ENCODE measurements around the gene PCCA. TPM values are rescaled to one million over a fixed set of nuclear protein-coding genes. Genes with fewer than 3 reads are reported as not detected.
"Not testable (repeated sequence)": the region's sequence is repeated elsewhere in the genome, so short reads cannot be mapped to it uniquely, and the experiment has no call there.

PCCA gene
- total RNA-seq, 1 donor from 2014 or later: 33.4 TPM

- DNase-seq (ENCODE audit: extremely low spot score in 2 of 2): no peak
- H3K27ac ChIP-seq: no peak overlapping the region
- H3K27me3 ChIP-seq: no peaks in the 10 kb centered on the region
- intact Hi-C loops (cut with DNase I): no loop called here
- H3K4me3 ChIP-seq: no peak overlapping the region
- no peak for TF ChIP-seq CTCF (IDR thresholded peaks at IDR 0.05)
- TF ChIP-seq POLR2AphosphoS5 (IDR thresholded peaks at IDR 0.05; ENCODE audit: insufficient read depth in 1 of 2, low read depth in 1 of 2): no peak
- TF ChIP-seq POLR2A (IDR thresholded peaks at IDR 0.05): no peak
- H3K4me1 ChIP-seq: no peaks in the 10 kb centered on the region
- H3K9me3 ChIP-seq: no peaks in the 10 kb centered on the region
- no peaks in the 10 kb centered on the region for H3K36me3 ChIP-seq
These were observed 19.6 kb upstream of the PCCA start for GRCh38 chr13:100069278-100069677.

GRCh38 chr13:100075700-100076587, 12.9 kb upstream of the PCCA start:
- H3K9me3 ChIP-seq: no peaks in the 10 kb centered on the region
- no peak overlapping the region for H3K4me3 ChIP-seq
- no peak for TF ChIP-seq POLR2AphosphoS5 (IDR thresholded peaks at IDR 0.05; ENCODE audit: insufficient read depth in 1 of 2, low read depth in 1 of 2)
- TF ChIP-seq CTCF (IDR thresholded peaks at IDR 0.05): no peak
- no peak for TF ChIP-seq POLR2A (IDR thresholded peaks at IDR 0.05)
- H3K27me3 ChIP-seq: no peaks in the 10 kb centered on the region
- no peaks in the 10 kb centered on the region for H3K4me1 ChIP-seq
- no peak for DNase-seq (ENCODE audit: extremely low spot score in 2 of 2)
- intact Hi-C loops (cut with DNase I): no loop called here
- H3K27ac ChIP-seq: no peak overlapping the region
- H3K36me3 ChIP-seq: no peaks in the 10 kb centered on the region

- H3K4me3 ChIP-seq; DNase-seq (ENCODE audit: extremely low spot score in 2 of 2); H3K9me3 ChIP-seq; intact Hi-C loops (cut with DNase I); H3K27me3 ChIP-seq; H3K4me1 ChIP-seq; H3K36me3 ChIP-seq; H3K27ac ChIP-seq: not testable (repeated sequence)
These were observed 9.9 kb upstream of the PCCA start for GRCh38 chr13:100079003-100079402.

GRCh38 chr13:100083401-100083800, 5.5 kb upstream of the PCCA start:
- H3K27me3 ChIP-seq; DNase-seq (ENCODE audit: extremely low spot score in 2 of 2); intact Hi-C loops (cut with DNase I); H3K9me3 ChIP-seq; H3K27ac ChIP-seq; H3K4me1 ChIP-seq; H3K4me3 ChIP-seq; H3K36me3 ChIP-seq: not testable (repeated sequence)

GRCh38 chr13:100088273-100088643, 635 bp upstream of the PCCA start:
- Histone ChIP-seq H3K4me3 (peak overlapping the region; percentile 85 to 91), H3K4me1 (peaks cover 36% of the 10 kb centered on the region), H3K9me3 (no peaks in the 10 kb centered on the region), H3K27ac (peak overlapping the region; percentile 62), H3K36me3 (no peaks in the 10 kb centered on the region), H3K27me3 (no peaks in the 10 kb centered on the region)
- TF ChIP-seq POLR2AphosphoS5 (IDR thresholded peaks at IDR 0.05; ENCODE audit: insufficient read depth in 1 of 2, low read depth in 1 of 2): no peak
- TF ChIP-seq CTCF (IDR thresholded peaks at IDR 0.05): no peak
- TF ChIP-seq POLR2A (IDR thresholded peaks at IDR 0.05): no peak
- no peak for DNase-seq (ENCODE audit: extremely low spot score in 2 of 2)
- intact Hi-C loops (cut with DNase I): no loop called here

GRCh38 chr13:100089465-100090032, 656 bp downstream of the PCCA start:
- peak overlapping the region; percentile 62 for H3K27ac ChIP-seq
- no peak for TF ChIP-seq POLR2AphosphoS5 (IDR thresholded peaks at IDR 0.05; ENCODE audit: insufficient read depth in 1 of 2, low read depth in 1 of 2)
- no peak for TF ChIP-seq POLR2A (IDR thresholded peaks at IDR 0.05)
- no peak for TF ChIP-seq CTCF (IDR thresholded peaks at IDR 0.05)
- peak overlapping the region; percentile 85 to 91 for H3K4me3 ChIP-seq
- DNase-seq (ENCODE audit: extremely low spot score in 2 of 2): no peak
- no peaks in the 10 kb centered on the region for H3K27me3 ChIP-seq
- H3K9me3 ChIP-seq: no peaks in the 10 kb centered on the region
- peaks cover 36% of the 10 kb centered on the region for H3K4me1 ChIP-seq
- H3K36me3 ChIP-seq: no peaks in the 10 kb centered on the region
- intact Hi-C loops (cut with DNase I): no loop called here

Measured in vagina (tissue), 2 donors.